ENCODE measurements around the gene INAFM2.

INAFM2 gene

DNA sequence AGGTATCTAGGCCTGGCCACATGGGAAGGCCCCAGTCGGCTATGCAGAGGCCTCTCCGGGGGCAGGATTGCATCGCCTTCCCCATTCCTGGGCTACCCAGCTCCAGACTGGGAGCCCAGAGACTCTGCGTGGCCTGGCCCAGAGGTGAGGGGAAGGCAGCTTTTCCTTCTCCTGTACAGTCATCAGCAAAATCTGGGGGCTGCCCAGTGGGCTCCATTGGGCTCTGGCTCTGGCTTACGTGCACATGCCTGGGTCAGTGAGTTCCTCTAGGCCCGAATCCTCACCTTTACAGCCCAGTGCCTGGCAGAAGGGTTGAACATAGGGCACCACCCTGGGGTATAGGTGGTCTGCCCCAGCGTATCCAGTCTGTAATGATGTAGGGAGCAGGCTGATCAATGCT is 36.7 kb upstream of the INAFM2 start:
- no peak for FAIRE-seq
- no peak for DNase-seq (ENCODE audit: extremely low spot score, insufficient read length, low read depth)

- DNase-seq (ENCODE audit: extremely low spot score, insufficient read length, low read depth), result no peak
- FAIRE-seq, result no peak
These were observed 36.0 kb upstream of the INAFM2 start for GRCh38 chr15:40287505-40287904.

GRCh38 chr15:40287968-40288367 is 35.5 kb upstream of the INAFM2 start:
- no peak for DNase-seq (ENCODE audit: extremely low spot score, insufficient read length, low read depth)
- no peak for FAIRE-seq

DNA sequence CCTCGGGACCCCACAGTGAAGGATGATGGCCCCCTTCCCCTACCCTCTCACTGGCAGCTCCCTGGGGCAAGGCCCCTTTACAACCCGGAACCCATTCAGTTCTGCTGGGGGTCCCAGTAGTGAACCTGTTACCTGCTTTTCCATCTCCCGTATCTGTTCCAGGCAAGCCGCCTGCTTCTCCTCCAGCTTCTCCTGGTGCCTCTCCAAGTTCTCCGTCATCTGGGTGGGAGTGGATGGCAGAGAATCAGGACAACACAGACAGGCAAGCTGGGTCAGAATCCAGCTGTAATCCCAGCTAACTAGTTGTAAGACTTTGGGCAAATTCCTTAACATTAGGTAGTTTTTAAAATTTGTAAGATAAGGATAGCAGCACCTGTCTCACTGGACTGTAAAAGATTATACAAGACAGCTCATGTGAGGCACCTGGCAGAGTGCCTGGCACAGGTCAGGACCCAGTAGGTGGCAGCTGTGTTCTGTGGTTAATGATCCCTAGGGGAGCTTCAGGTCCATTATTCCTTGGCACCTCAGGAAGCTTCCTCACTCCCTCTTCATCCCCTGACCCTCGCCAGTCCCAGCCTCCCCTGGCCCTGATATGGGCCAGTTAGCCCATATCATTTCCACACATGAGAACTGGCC is 34.2 kb upstream of the INAFM2 start:
- DNase-seq (ENCODE audit: extremely low spot score, insufficient read length, low read depth), result no peak
- FAIRE-seq, result no peak

GRCh38 chr15:40290545-40290917 is 33.0 kb upstream of the INAFM2 start:
- no peak for DNase-seq (ENCODE audit: extremely low spot score, insufficient read length, low read depth)
- FAIRE-seq, result no peak

GRCh38 chr15:40290918-40291574 is 32.4 kb upstream of the INAFM2 start:
- FAIRE-seq (no peak), DNase-seq (ENCODE audit: extremely low spot score, insufficient read length, low read depth) (no peak)

DNA sequence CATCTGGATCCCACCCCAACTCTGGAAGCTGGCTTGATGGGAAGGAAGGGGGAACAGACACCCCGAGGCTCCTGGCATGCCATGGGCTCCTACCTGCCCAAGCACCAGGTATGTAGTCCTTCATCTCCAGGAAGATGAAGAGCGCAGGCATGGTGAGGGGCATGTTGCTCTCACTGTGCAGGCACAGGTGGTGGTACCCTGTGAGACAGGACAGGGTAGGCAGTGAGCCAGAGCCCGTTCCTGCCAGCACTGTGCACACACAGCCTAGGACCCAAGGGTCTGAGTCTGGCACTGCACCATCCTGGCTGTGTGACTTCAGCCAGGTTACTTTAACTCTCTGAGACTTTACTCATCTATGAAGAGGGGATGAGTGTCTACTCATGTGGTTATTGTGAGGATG is 31.2 kb upstream of the INAFM2 start:
- DNase-seq (ENCODE audit: extremely low spot score, insufficient read length, low read depth), result no peak
- FAIRE-seq, result no peak

DNA sequence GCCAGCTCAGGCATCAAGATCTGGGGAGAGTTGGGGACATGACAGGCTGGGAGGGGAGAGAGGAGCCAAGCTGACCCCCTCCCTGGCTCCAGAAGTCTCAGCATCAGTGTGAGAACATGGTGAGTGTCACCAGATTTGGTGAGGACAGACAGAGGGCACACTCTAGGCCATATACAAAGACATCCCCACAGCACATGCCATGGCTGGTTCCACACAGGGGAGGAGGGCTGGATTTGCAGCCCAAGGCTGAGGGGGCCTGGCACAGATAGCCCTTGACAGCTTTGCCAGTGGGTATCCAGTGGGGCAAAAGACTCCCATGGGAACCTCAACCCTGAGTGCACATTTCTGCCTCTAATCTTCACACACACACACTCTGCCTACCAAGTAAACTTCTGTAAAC is 30.5 kb upstream of the INAFM2 start:
- FAIRE-seq, result no peak
- DNase-seq (ENCODE audit: extremely low spot score, insufficient read length, low read depth), result no peak

- DNase-seq (ENCODE audit: extremely low spot score, insufficient read length, low read depth) (no peak), FAIRE-seq (no peak)
These were observed 29.3 kb upstream of the INAFM2 start for GRCh38 chr15:40293905-40294895.

DNA sequence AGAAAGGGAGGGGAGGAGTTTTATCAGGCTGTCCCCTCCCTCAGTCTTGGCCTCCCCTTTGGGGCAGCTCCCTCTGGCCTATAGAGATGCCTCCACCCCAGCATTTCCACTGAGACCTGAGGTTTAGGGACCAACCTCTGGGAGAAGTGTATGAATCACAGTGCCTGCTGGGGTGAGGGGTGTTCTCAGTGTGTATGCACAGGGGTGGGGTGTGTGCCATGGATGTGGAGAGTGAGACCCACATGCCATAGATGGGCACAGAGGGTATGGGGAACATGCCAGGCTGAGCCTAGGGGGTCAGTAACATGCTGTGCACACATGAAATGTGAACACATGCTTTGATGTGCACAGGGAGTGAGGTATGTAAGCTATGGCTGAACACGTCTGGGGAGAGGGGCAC is 28.2 kb upstream of the INAFM2 start:
- DNase-seq (ENCODE audit: extremely low spot score, insufficient read length, low read depth) (no peak), FAIRE-seq (no peak)

DNA sequence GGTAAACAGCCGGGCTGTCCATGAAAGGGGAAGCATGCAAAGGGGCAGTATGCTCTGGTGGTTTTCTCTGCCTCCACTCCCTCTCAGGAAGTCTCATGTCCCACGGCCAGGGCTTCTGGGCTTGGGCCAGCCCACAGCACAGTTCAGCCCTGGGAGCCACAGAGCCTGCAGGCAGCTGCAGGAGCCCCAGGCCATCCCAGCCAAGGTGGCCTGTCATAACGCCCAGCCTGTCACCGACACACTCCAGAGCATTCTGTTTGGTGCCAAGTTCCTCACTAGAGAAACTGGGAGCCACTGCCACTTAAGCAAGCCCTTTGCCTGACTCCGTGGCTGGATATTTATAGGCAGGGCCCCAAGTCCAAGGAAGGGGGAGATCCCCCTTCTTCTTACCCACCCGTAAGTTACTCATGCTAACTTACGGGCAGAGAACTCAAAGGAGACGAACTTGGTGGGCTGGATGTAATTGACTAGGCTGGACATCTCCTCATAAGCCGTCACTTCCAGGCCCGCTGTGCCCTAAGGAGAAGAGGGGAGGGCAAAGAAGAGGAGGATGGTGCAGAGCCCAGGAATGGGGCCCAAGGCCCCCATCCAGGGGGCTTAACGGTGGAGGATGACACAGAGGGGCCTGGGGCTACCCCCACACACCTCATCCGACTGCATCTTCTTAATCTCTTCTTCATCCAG is 27.5 kb upstream of the INAFM2 start:
- DNase-seq (ENCODE audit: extremely low spot score, insufficient read length, low read depth), result no peak
- FAIRE-seq, result no peak

DNA sequence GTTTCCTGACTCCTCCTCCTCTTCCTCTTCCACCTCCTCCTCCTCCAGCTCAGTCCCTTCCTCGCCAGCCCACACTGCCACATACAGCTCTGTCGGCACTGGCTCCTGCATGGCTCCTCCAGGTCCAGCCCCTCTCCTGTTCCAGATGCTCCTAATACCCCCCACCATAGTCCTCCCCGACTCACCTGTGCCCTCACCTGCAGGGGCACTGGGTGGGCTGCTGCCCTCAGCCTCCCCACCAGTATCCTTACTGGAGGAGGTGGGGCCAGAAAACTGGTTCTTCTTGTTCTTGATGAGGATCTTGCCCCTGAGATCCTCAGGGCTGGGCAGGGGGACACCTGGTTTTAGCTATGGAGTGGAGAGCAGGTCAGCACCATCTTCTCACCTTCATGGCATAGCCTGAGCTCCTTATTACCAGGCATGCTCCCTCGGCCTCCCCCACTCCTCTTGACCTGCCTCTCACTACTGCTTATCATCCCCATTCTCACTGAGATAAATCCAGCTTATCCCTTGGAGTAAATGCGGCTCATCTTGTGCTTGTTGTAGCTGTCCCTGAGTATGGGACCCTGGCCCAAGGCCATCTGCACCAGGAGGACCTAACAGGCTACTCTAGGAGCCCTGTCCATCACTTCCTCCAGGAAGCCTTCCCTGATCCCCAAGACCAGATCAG is 26.8 kb upstream of the INAFM2 start:
- DNase-seq (ENCODE audit: extremely low spot score, insufficient read length, low read depth), result no peak
- FAIRE-seq, result no peak

- no peak for DNase-seq (ENCODE audit: extremely low spot score, insufficient read length, low read depth)
- FAIRE-seq, result no peak
These were observed 26.1 kb upstream of the INAFM2 start for GRCh38 chr15:40297356-40297755.

GRCh38 chr15:40298216-40298935 is 25.1 kb upstream of the INAFM2 start:
- no peak for FAIRE-seq

DNA sequence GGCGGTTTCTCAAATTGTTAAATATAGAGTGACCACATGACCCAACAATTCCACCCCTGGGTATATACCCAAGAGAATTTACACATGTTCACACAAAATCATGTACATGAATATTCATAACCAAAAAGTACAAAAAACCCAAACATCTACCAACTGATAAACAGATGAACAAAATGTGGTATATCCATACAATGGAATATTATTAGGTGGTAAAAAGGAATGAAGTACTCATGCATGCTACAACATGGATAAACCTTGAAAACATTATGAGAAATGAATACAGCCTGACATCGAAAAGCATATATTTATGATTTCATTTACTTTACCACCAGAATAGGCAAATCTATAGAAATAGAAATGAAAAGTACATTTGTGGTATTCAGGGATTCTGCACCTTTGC is 23.1 kb upstream of the INAFM2 start:
- no peak for FAIRE-seq

More at GRCh38 chr15:40298216-40298935, 25.1 kb upstream of the INAFM2 start:
- no peak for DNase-seq (ENCODE audit: extremely low spot score, insufficient read length, low read depth)

GRCh38 chr15:40300771-40301170 is 22.7 kb upstream of the INAFM2 start:
- DNase-seq (ENCODE audit: extremely low spot score, insufficient read length, low read depth) (no peak), FAIRE-seq (no peak)

More for the DNA sequence above, 23.1 kb upstream of the INAFM2 start:
- no peak for DNase-seq (ENCODE audit: extremely low spot score, insufficient read length, low read depth)

- FAIRE-seq, result no peak
These were observed 21.9 kb upstream of the INAFM2 start for GRCh38 chr15:40301467-40302179.

GRCh38 chr15:40302288-40302886 is 21.1 kb upstream of the INAFM2 start:
- DNase-seq (ENCODE audit: extremely low spot score, insufficient read length, low read depth) (no peak), FAIRE-seq (no peak)

More at GRCh38 chr15:40301467-40302179, 21.9 kb upstream of the INAFM2 start:
- DNase-seq (ENCODE audit: extremely low spot score, insufficient read length, low read depth), result no peak
